Raji (cell line): Measurements from ENCODE around the gene CCR9.

Experiments used
- POLR2A ChIP-seq: IDR thresholded peaks from 2 replicates; pipeline ENCODE4 v1.6.1; 2011; ENCODE audit warnings: low read depth, low read length, control low read depth; ENCODE audit not compliant: insufficient read depth

Gene CCR9

DNA sequence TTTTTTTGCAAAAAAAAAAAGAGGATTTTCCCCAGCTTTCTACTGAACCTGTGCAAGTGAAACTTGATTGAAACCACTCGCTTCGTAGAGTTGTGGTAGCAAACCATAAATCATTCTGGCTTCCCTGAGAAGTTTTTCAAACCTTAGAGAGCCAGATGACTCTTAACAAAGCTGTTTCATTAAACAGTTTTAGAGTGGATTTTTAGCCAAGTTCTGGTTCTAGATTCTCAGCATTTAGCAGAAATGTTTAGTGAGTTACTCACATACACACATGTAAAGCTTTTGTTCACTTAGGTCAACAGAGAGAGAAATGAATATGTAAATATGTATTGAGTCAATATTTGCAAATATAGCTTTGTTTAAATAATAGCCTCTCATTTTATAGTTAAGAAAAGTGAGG lies 18.1 kb upstream of the CCR9 start:
- TF ChIP-seq POLR2A = no peak

DNA sequence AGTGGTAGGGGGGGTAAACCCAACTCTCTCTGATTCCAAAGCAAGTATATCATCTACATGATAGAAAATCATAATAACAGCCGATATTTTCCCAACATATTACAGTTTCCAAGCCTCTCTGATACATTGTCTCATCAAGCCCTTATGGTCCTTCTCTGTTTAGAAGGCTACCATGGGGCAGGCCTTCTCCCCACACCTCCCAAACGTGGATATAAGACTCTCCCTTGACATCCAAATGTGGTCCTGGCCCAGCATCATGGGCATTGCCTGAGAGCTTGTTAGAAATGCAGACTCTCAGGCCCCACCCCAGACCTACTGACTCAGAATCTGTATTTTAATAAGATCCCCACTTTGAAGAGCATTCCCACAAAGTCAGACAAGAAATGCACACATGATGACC lies 17.7 kb upstream of the CCR9 start:
- no peak for TF ChIP-seq POLR2A

DNA sequence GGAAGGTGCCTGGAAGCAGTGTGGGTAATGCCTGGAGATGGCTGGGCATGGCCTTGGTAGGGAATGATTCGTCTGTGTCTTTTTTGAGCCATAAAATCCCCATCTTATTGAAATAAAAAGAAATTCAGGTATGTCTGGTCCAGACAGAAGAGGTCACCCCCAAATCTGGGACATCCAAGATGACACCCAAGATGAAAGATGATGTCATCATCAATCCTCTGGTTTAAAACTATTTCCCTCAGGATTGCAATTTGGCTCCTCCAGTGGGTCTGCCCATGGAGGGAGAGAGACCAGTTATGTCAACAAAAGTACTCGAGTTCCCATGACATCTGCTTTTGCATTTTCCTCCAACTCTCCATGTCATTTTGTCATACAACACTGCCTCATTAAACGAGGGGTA lies 16.7 kb upstream of the CCR9 start:
- no peak for TF ChIP-seq POLR2A

DNA sequence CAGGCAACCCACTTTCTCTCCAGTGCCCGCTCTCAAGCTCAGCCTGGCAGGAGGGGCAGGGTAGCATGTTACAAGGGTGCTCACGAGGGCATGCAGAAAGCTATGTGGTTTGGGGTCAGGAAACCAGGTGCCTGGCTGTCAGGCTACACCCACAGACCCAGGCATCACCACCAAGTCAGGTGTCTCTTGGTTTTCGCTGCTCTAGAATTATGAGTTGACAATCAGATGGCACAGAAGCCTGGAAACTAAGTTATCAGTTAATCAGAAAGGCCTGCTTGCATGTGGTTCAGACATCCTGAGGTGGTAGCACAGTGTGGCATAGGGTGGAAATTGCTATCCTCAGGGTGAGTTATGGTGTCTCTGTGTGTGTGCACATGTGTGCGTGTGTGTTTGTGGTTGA lies 16.2 kb upstream of the CCR9 start:
- TF ChIP-seq POLR2A = no peak

DNA sequence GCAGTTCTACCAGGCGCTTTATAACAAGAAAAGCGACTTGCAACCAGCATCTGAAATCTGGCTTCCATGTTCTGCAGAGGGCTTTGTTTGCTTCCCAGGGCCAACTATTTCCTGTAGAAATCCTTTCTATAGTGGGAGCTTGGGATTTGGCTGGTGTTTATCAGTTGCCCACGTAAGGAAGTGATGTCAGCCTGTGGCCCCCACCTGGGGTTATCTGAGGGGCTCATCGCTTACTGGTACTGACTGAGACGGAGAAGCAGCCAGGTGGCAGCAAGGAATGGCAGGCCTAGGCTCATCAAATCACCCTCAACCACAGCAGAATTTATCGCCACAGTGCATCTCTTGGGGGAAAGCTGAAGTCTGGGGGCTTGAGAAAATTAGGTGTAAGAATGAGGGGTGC lies 14.6 kb upstream of the CCR9 start:
- no peak for TF ChIP-seq POLR2A

DNA sequence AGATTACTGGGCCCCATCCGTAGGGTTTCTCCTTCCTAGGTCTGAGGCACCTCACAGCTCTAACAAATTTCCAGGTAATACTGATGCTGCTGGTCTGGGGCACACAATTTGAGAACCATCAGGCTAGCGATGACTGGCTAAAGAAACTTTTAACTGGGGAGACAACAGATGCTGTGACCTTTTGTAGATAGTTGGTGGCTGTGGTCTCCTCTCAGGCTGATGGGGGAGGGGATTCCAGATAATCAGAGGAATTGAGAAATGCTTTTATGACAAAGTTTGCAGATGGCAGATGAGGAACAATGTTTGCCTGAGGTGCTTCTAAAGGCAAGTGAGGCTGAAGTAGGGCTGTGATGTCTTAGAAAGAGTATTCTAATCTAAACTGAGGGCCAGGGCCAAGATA lies 13.8 kb upstream of the CCR9 start:
- TF ChIP-seq POLR2A = no peak

DNA sequence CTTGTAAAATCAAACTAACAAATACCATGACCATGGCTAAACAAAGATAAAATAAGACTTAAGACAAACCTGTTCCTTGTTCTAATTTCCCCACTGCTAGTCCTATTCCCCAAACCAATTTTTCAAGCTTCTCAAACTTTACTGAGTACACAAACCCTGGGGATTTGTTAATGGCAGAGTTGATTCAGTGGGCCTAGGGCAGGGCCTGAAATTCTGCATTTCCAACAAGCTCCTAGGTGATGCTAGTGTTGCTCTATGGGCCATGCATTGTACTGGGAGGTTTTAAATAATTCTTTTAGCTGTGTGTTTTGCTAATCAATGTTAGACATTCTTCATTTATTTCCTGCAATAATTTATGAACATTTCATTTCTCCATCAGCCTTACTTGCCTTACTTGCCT lies 13.3 kb upstream of the CCR9 start:
- no peak for TF ChIP-seq POLR2A

DNA sequence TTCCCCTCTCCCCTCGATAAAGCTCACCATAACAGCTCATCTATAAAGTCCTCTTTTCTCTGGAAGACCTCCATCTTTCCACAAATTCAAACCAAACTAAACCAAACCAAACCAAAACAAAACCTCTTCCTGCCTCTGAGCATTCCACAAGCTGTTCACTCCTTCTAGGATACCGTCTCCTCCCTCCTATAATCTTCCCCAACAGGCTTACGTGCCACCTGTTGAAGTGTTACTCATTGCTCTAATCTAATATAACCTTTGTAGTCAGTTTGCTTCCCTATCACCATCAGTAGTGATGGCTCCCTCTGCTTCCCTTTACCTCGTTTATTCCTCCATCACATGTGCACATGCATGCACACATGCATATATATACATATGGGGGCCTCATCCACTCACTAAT lies 12.7 kb upstream of the CCR9 start:
- TF ChIP-seq POLR2A = no peak

DNA sequence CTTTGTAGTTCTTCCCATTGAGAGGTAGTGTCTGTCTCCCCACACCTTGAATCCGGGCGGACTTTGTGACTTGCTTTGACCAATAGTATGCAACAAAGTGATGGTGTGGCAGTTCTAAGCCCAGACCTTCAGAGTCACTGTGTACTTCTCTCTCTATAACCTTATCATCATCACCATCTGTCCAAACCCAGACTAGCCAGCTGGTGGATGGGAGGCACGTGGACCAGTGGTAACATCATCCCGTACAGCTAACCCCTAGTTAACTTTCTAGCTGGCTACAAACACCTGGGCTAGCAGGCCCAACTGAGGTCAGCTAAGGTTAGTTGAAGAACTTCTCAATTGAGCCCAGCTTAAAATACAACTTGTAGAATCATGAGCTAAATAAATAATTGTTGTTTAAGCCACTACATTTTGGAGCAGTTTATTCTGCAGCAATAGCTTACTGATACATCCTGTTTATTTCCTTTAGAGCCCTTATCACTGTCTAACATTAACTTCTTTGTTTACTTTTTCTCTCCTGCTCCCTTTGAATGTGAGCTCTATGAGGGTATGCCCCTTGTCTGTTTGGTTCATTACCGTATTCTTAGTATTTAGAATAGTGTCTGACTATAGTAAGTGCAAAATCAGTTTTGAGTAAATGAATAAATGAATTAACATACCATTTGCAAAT lies 11.5 kb upstream of the CCR9 start:
- no peak for TF ChIP-seq POLR2A

DNA sequence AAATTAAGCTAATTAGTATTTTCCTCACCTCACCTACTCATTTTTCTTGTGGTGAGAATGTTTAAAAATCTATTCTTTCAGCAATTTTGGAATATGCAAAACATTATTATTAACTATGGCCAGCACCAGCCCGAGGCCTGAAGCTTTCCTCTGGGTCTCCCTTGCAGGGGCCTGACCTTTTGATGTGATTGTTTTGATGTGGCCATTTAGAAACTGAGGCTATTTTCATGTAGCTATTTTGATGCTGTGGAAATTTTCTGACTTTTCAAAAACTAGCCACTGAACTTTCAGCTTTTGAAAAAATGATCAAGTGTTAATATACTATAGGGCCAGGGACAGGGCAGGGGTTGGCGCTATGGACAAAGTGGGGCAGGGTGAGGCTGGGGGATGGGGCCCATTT lies 8.2 kb upstream of the CCR9 start:
- no peak for TF ChIP-seq POLR2A

DNA sequence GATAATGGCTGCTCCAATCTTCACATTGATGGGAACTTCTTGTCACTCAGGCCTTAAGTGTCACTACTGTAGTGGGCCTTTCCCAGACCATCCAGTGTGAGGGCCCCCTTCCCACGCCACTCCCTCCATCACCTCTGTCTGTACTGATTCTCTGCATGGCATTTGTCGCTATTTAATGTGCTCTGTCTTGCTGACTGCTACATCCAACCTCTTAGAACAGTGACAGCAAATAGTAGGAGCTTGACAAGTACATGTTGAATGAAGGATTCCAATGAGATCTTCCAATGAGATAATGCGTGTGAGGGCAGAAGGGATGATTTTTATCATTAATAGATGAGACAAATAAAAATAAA lies 5.6 kb upstream of the CCR9 start:
- no peak for TF ChIP-seq POLR2A

DNA sequence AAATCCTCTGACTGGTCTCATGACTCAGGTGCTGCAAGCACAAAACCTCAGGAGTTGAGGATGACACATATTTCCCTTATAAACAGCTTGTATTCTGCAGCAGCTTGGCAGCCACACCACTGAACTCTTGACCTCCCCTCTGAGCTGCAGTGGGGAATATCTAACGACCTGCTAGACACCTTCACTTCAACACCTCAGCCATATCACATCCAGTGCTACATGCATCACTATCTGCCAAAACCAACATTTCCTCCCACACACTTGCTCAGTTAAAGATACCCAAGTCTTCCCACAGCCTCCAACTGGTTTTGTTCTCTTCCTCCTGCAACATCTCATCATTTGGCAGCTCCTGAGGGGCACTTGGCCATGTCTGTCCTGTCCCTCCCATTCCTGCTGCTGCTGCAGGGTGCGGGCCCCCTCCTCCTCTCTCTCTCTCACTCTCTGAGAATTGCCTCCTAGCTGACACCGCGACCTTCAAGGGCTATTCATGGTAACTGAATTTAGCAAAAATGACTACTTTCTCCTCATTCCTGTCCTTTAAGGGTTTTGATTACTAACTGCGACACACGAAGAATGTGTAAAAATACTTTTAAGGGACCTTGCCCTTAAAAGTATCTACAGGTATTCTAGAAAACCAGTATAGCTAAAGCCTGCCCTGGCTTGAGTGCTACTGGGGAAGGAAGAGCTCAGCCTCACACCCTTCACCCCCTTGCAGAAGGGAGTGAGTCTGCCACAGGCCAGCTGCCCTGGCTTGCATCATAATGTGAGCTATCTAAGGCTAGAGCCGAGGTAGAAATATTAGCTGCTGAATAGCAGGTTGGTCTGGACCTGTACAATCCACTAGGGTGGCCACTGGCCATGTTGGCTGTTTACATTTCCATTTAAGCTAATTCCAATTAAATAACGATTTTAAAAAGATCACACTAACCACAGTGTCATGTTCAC lies 5.0 kb upstream of the CCR9 start:
- no peak for TF ChIP-seq POLR2A

DNA sequence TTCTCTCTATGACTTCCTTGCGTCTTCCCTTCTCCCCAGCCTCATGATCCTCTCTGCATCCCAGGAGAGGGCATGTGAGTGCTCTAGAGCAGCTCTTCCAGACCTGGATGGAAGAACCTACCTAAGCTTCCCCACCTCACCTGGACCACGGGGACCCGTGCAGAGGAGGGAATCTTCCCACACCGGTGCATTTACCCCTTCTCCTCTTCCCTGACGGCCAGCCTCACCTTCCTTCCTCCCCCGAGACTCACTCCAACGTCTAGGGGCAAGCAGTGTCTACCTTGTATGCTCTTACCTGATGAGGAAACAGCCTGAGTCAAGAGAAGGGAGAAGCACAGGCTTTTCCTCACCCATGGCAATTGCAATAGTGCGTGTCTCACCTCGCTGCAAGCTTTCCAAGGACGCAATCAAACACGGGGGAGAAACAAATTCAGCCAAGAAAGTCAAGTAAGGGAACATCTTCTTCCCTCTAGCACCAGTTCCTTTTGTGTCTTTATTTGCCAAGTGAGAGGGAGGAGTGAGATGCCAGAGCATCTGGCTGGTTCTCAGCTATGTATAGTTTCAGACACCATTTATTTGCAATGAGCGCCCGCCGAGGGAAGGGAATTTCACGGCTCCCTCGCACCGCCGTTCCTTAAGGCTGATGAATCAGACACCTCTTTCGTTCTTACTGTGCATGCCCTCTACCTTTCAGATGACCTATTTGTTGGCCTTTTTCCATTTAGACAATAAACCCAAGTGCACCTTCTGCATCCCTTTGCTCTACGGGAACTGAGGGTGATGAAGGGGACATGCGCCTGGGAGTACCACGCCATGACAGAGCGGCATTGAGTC lies 1.8 kb upstream of the CCR9 start:
- TF ChIP-seq POLR2A = no peak

DNA sequence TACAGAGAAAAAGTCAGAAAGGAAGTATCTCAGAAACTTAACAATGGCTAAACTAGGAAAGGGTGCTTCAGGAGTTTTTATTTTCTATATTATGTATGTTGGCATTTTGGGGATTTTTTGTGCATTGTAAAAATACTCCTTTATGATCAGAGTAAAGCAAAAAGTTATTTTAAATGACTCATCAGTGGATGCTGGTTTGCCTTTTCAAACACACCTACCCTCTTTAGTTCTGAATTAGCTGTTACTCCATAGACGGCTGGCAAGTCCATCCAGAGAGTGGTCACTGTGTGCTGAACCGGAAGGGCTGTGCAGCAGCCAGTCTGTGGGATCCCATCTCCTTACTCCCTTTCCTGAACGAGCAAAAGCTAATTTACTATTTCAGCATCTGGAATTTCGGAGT lies 942 bp downstream of the CCR9 start:
- TF ChIP-seq POLR2A = no peak

DNA sequence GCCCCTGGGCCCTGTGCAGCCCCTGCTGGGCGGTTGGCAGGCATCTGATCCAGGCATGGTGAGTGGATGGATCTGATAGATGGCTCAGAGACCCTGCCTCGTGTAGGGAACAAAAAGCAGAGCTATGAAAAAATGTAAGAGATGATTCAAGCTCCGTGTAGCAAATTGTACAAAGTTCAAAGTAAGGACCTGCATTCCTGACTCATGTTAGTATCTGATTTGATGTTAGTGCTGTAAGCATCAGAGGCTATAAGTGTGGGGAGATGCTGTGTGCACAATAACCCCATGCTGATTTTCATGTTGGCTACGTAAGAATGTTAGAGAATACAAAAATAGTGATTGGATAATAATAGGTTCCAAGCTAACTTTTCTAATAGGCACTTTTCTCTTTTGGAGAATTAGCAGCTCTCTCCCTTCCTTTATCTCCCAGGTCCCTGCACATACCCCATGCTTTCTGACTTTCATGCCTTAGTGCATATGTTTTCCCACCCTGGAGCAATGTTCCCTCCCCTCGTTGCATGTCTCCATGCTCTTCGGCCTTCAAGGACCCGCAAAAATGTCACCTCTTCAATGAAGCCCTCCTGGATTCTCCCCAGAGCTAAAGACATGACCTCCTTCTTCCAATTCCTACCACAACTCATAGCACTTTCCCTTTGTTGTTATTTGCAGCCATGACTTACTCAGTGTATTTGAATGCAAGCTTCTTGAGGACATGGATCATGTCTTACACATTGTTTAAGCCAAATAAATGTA lies 1.6 kb downstream of the CCR9 start:
- TF ChIP-seq POLR2A = no peak

DNA sequence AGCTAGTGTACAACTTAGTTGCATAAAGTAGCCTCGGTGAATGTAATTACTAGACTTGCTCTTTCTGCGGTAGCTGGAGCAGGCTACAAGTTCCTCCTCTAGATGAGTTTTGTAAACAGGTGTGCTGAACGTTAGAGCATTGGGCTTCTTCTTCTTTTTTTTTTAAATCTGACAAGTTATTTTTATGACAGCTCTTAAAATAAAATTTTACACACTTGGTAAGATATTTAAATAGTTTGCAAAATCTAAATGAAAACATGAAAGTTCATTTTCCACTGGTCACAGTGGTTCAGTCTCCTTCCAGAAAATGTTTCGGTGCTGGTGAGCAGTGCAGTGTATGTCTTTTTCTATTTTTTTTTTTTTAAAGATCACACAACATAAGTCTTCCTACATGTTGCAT lies 3.0 kb downstream of the CCR9 start:
- TF ChIP-seq POLR2A = no peak

DNA sequence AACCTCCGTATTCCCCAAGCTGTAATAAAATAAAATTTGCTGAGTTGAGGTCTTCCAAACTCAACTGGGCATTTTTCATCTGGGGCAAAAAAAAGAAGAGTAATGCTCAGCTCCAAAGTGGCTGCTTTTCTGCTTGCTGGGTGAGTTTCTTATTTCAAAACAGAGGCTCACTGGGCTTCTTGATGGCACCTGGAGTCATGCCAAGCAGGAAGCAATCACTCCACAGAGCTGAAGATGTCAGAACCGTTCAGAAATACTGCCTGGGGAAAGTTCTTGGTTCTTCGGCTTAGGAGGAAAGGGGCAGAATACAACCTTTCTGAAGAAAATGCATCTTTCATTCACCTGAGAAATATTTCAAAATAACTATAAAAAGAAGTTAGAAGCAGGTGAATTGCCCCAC lies 4.1 kb downstream of the CCR9 start:
- TF ChIP-seq POLR2A = no peak
